ENCODE results near the gene PODNL1.
"Not testable (repeated sequence)": the region's sequence is repeated elsewhere in the genome, so short reads cannot be mapped to it uniquely, and the experiment has no call there.

PODNL1 gene, protein sequence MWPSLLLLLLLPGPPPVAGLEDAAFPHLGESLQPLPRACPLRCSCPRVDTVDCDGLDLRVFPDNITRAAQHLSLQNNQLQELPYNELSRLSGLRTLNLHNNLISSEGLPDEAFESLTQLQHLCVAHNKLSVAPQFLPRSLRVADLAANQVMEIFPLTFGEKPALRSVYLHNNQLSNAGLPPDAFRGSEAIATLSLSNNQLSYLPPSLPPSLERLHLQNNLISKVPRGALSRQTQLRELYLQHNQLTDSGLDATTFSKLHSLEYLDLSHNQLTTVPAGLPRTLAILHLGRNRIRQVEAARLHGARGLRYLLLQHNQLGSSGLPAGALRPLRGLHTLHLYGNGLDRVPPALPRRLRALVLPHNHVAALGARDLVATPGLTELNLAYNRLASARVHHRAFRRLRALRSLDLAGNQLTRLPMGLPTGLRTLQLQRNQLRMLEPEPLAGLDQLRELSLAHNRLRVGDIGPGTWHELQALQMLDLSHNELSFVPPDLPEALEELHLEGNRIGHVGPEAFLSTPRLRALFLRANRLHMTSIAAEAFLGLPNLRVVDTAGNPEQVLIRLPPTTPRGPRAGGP

DNA sequence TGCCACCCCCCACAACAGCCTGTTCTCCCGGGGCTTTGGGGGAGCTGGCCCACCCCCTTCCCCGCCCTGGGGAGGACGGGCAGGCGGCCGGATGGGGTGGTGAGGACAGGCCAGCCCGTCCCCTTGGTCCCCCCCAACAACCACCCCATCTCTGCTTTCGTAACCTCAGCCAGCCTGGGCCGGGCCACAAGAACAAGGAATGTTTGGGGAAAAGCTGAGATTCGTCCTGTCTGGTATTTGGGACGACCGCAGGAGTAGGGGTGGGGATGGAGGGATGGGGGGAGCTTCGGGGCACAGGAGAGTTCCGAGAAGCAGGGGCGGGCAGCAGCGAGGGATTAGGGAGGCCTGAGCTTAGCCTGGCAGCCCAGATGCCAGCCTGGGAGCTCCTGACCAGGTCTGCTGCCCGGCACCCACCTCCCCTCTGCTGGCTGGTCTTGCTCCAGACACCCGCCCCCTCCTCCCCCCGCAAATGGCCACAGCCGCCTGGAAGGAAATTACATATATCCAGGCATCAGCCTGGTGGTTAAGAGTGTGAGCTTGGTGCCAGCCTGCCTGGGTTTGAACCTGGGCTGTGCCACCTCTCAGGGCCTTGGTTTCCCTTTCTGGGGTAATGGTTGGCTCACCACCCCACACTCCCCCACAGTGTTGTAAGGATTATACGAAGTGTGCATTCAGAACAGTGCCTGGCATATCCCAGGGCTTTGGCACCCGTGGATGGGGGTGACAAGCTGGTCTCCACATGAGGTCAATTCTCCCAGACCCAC is at the start of gene PODNL1:
PODNL1 (minus strand) TSS at position 117 of the 764 bp plus-strand sequence. CDS start 236 bp downstream, outside the sequence.
- DNase-seq: no peak

- DNase-seq: no peak
Measured at GRCh38 chr19:13987101-13987890, 49.1 kb upstream of the PODNL1 start.

DNA sequence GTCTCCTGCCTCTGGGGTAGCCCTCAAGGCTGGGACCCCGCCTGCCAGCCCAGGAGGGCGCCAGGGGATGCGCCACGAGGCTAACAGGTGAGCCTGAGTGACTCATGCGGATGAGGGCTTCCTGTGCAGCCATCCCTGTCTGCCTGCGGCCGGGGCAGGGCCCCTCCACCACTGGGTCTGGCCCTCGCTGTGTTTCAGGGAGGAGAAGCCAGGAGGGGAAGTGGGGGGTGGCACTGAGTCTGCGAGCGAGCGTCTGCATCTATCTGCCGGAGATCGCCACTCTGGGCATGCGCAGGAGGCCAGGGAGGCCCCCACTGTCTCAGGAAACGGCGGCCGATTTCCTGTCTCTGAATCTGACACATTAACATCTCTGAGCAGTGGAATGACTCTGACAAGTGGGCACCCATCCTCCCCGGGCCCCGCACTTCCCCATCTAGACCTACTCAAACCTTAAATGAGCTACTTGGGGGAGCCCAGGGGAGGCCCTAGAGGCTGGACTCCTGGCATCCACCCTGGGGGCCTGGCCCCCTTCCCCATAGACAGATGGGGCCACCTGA is 48.2 kb upstream of the PODNL1 start:
- peak; percentile 98 for DNase-seq

DNA sequence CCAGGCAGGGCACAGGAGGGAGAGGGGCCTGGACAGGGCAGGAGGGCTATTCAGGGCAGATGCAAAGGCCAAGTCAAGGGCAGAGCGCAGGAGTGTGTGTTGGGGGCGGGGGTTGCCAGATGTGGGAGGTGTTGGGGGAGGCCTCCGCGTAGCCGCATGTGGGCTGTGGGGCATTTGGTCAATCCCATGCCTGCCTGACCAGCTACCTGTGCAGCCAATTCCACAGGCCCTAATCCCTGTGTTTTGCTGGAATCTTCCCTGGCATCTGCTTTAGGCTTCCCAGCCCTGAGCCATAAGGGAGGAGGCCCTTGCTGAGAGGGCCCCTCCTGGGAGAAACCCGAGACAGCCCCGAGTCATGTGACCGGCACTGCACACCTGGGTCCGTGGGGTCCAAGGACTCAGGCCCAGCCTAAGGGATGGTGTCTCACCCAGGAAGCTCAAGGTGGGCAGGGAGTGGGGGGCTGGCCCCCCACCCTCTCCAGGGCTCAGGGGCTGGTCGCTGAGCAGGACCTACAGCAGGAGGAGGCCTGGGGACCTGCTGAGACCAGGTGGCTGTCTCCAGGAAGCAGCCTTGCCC is 47.6 kb upstream of the PODNL1 start:
- no peak for DNase-seq

- no peak for DNase-seq
Measured at GRCh38 chr19:13984875-13985741, 46.9 kb upstream of the PODNL1 start.

DNA sequence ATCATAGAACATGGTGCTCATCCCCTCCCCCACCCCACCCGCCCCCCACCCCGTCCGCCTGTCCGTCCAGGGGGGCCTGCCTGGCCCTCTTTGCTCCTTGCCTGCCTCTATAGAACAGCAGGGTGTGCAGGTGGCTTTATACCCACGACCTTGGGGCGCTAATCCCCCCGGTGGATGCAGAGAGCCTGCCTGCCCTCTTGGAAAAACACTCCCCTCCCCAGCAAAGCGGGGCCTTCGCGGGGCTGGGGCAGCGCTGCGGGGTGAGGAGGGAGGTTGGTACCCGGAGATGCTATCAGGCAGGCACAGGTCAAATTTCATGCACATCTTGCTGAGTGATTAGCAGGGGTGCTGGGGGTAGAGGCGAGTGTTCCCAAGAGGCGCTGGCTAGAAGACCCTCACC is 46.0 kb upstream of the PODNL1 start:
- no peak for DNase-seq

GRCh38 chr19:13983213-13983889 is 45.1 kb upstream of the PODNL1 start:
- no peak for DNase-seq

DNA sequence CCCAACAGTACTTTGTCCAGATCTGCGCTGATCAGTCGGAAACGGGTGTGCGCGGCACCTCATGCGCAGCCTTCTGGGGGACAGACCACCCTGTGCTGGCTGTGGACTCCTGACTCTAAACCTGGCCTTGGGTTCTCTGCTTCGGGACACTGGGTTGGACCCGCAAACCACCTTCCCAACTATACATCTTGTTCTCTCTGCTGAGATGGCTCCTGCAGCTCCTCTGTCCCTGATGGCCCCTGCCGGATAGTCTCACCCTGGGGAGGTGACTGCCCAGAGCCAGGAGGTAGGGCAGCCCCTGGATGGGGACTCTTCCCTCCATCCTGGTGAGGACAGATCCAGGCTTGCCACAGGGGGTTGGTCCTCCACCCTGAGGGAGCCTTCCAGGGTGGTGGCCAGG is 44.6 kb upstream of the PODNL1 start:
- no peak for DNase-seq

GRCh38 chr19:13981988-13982501 is 43.8 kb upstream of the PODNL1 start:
- no peak for DNase-seq

DNA sequence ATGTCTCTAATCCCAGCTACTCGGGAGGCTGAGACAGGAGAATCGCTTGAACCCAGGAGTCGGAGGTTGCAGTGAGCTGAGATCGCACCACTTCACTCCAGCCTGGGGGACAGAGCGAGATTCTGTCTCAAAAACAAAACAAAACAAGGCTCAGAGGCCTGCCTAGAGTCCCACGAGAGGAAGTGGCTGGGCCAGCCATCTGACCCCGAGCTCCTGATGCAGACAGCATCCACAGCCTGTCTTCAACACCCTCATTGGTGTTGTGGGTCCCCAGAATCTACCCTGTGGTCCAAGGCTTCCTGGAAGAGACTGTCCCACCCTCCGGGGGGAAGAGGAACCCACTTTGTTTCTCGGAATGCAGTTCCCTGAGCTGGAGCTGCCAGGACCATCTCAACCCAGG is 43.2 kb upstream of the PODNL1 start:
- DNase-seq: no peak

DNA sequence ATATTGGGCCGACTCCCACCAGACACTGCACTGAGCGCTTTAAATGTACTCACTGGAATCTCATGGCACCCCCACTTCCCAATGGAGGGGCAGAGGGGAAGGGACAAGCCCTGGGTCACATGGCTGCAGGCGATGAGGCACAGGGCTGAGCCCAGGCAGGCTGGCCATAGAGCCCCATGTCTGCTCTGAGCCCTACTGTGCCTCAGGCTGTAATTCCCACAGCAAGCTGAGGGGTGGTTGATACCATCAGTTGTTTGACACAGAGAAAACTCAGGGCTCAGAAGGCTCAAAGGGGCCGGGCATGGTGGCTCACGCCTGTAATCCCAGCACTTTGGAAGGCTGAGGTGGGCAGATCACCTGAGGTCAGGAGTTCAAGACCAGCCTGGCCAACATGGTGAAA is 42.8 kb upstream of the PODNL1 start:
- no peak for DNase-seq

- no peak for DNase-seq
Measured at GRCh38 chr19:13980340-13980739, 42.1 kb upstream of the PODNL1 start.

GRCh38 chr19:13979686-13980085 is 41.5 kb upstream of the PODNL1 start:
- no peak for DNase-seq

DNA sequence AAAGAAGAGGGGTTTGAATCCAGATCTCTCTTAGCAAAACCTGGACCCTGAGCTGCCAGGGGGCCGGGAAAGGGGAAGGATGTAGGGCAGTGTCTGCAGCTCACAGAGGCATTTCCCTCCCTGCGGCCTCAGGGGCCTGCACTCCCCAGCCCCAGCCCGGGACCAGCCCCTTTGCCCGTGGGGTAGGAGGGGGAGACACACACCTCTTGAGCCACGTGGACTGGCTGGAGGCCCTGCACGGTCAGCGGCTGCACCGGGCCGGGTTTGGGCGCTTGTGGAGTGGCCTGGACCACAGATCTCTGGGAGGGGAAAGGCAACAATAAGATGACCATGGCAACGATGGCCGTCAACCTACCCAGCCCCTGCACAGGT is 41.0 kb upstream of the PODNL1 start:
- DNase-seq: no peak

DNA sequence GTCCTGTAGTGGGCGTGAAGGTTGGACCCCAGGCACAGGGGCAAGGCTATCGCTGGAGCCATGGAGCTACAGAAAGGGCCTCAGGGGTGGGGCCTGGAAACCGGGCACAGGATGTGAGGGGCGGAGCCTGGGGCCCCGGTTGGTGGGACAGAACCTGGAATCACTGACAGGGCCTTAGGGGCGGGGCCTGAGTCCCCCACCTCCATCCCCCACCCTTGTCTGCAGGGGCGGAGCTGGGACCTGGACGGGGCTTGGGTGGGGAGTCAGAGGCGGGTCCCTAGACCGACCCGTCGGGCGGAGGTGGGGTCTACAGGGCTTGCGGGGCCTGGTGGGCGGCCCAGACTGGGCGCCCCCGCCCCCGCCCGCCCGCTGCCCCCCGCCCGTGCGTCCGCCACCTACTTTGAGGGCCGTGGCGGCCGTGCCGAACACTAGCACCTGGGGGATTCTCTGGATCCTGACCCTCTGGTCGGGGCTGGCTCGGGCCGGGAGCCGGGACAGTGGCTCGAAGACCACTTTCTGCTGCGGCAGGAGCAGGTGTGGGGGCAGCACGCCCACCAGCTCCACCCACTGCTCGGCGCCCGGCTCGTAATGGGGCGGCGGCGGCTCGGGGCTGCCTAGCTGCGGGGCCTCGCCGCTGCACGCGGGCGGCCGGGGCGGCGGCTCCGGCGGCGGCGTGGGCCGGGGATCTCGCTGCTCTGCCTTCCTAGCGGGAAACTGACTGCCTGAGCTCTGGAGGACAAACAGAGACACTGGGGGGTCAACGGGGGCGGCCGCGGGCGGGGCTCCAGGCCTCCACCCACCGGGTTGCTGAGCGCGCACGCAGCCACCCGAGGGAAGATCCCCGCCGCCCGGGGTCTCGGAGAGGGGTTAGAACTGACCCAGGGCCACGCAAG is 40.4 kb upstream of the PODNL1 start:
- no peak for DNase-seq

DNA sequence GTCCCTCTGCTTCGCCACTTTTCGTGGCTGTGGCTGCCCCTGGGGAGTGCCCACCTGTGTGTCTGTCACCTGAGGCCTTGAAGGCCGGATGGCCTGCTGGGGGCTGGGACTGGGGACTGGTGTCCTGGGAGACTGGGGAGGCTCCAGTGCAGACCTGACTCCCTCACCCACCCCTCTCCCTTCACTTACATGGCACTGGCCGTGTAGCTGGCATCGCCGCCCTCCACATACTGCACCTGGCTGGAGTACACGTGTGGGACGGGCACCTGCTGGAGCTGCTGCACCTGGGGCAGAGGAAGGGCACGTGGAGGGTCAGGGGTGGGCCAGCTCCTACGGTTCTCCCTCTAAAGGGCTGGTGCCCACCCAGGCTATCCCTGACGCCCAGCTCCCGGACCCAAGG is 39.6 kb upstream of the PODNL1 start:
- DNase-seq: no peak

- DNase-seq: no peak
Measured at GRCh38 chr19:13976446-13976845, 38.2 kb upstream of the PODNL1 start.

GRCh38 chr19:13975870-13976269 is 37.7 kb upstream of the PODNL1 start:
- DNase-seq: no peak

DNA sequence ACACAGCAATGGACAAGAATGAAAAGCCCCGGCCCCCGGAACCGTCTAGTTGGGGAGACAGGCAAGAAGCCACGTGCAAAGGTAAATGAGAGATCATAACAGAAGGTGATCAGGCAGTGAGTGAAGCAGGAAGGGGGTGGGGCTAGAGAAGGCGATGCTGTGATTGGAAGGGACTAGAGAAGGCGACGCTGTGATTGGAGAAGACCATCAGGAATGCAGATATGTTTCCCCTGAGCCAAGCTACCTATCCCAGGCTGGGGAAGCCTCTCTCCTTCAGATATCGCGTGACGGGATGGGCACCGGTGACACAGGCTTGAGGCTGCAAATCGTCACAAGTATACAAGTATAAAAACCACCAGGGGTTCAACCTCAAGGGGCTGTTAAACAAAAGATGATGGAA is 35.9 kb upstream of the PODNL1 start:
- DNase-seq: no peak

- DNase-seq: not testable (repeated sequence)
Measured at GRCh38 chr19:13973479-13973878, 35.3 kb upstream of the PODNL1 start.
